ENCODE results near the gene CNTN4. TPM values are rescaled to one million over a fixed set of nuclear protein-coding genes. Genes with fewer than 3 reads are reported as not detected.

CNTN4 gene
- total RNA-seq, 1 experiment from 2014 or later = 1.6 TPM

DNA sequence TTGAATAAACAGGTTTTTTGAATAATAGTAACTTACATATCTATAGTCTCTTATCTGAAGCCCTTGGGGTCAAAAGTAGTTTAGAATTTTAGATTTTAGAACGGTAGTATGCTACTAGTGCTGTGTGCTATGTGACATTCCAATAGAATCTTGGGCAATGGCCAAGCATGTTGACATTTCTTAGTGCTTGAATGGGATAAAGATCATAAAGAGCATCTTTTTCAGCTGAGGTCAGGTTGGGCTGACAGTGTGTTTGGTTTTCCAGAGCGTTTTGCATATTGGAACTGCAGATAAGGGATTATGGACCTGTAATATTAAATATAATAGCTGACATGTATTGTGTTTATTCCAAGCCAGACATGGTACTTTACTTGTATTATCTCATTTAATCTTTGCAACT is 32.1 kb downstream of the CNTN4 start:
- H3K4me1 Mint-ChIP-seq = 0 out of 4 replicates have a peak, but pooled peaks cover 2 to 4% of the 10 kb centered on the region in 2 experiments
- no peaks in the 10 kb centered on the region for H3K27me3 Mint-ChIP-seq (ENCODE audit: low read depth)
- Histone ChIP-seq H3K14ac (ENCODE audit: insufficient read depth, low read length) (no peak overlapping the region), H2AFZ (ENCODE audit: low read length) (no peak overlapping the region), H3K23ac (ENCODE audit: insufficient read length, low read depth, low read length) (no peak overlapping the region), H2BK15ac (ENCODE audit: low read depth, low read length) (no peak overlapping the region), H3K4me2 (ENCODE audit: insufficient read depth, insufficient read length, low read length) (no peak overlapping the region), H3K4me1 (ENCODE audit: insufficient read depth, low read length) (no peaks in the 10 kb centered on the region), H2BK12ac (ENCODE audit: insufficient read length, low read depth, low read length) (no peak overlapping the region), H3K4ac (ENCODE audit: low read depth, low read length) (no peak overlapping the region), H2BK120ac (ENCODE audit: low read depth, low read length, poor library complexity, severe bottlenecking) (no peak overlapping the region), H3K56ac (ENCODE audit: insufficient read length, low read depth, low read length) (no peak overlapping the region), H3K9me3 (ENCODE audit: control insufficient read depth, low read depth, low read length) (no peaks in the 10 kb centered on the region), H3K18ac (ENCODE audit: insufficient read length, low read depth, low read length) (no peak overlapping the region), H3K9ac (ENCODE audit: extremely low read depth, insufficient read length, low read length) (no peak overlapping the region), H3K27ac (ENCODE audit: insufficient read length, low read depth, low read length) (no peak overlapping the region), H4K20me1 (ENCODE audit: control insufficient read depth, insufficient read depth, insufficient read length) (no peaks in the 10 kb centered on the region), H2BK20ac (ENCODE audit: low read depth, low read length, poor library complexity, severe bottlenecking) (no peak overlapping the region), H3K23me2 (ENCODE audit: insufficient read length, low read depth, low read length, poor library complexity, severe bottlenecking) (no peaks in the 10 kb centered on the region), H4K91ac (ENCODE audit: insufficient read length, low read depth, low read length) (no peak overlapping the region), H3T11ph (ENCODE audit: low read length) (no peak overlapping the region), H3K27me3 (ENCODE audit: insufficient read depth, low read length) (no peaks in the 10 kb centered on the region), H2AK5ac (ENCODE audit: insufficient read length, low read length) (no peak overlapping the region), H4K5ac (ENCODE audit: insufficient read length, low read depth, low read length) (no peak overlapping the region), H3K79me1 (ENCODE audit: insufficient read depth, low read depth, low read length, poor library complexity, severe bottlenecking) (no peaks in the 10 kb centered on the region), H4K8ac (replicated peaks; ENCODE audit: insufficient read length, low read depth, low read length) (no peak overlapping the region), H3K79me2 (ENCODE audit: insufficient read depth, low read length) (no peaks in the 10 kb centered on the region), H2BK5ac (ENCODE audit: insufficient read length, low read length) (no peak overlapping the region)
- H3K36me3 Mint-ChIP-seq (ENCODE audit: insufficient read depth in 1 of 3, low read depth in 3 of 3) = no peaks in the 10 kb centered on the region
- no peak overlapping the region for H3K27ac Mint-ChIP-seq
- WGBS (ENCODE audit: extremely low coverage, insufficient read length, low lambda C conversion rate) = no CpG with 5 or more reads among the region's 2 CpGs
- no peak overlapping the region for H3K4me3 Mint-ChIP-seq
- no peak for TF ChIP-seq CTCF (conservative IDR thresholded peaks at IDR 0.05)
- DNase-seq = no peak
- H3K9me3 Mint-ChIP-seq = no peaks in the 10 kb centered on the region

All from H9 (cell line).